K562 (cell line): ENCODE measurements around the gene IQCK. TPM values are rescaled to one million over a fixed set of nuclear protein-coding genes. Genes with fewer than 3 reads are reported as not detected.

ENCODE experiments used
- ATAC-seq: fragments of 200-7000 bp; cut with Tn5 transposase; 3 replicates; pipeline ENCODE4 v1.9.1; 2020; ENCODE audit warnings: moderate library complexity
- BruUV-seq: library from RNA; stranded (reverse); fragments of 400-500 nt; replicated peaks from 2 replicates; lab custom pipeline; 2021; lab: Mats Ljungman, UMichigan
- CTCF ChIA-PET: fragments of 300-600 bp; formaldehyde crosslinking; extraction: SDS; loops from one replicate; lab custom pipeline; 2021; ENCODE audit warnings: low intra/inter-chr PET ratio; lab: Yijun Ruan, JAX
- POLR2A ChIA-PET: fragments of 300-600, 350-650 bp; sonication (Branson Sonifier 250); formaldehyde crosslinking; extraction: SDS; loops from one replicate; lab custom pipeline; 2021; ENCODE audit warnings: antibody characterized with exemption, inconsistent platforms; lab: Yijun Ruan, JAX
- DNase-seq, 4 experiments: peaks; one replicate each; pipeline versions ENCODE4 v3.0.0 to v3.0.0-alpha.2; 2011 to 2018; ENCODE audit warnings: low spot score in 3 of 4, mixed read lengths in 3 of 4; ENCODE audit errors: extremely low read depth in 1 of 4
- FAIRE-seq: peaks from 2 replicates; lab custom pipeline; 2011; peaks lifted over from hg19 to GRCh38; lab: Jason Lieb, UNC
- H2AFZ ChIP-seq: 2 replicates; pipeline ENCODE4 v1.6.0; 2011; ENCODE audit warnings: low read depth, low read length, control low read depth, inconsistent platforms
- H3K27ac ChIP-seq: fragments of 200-600 bp; 3 replicates; pipeline ENCODE4 v1.8.0; 2011; ENCODE audit warnings: low read depth, mild to moderate bottlenecking, control low read depth, inconsistent platforms, low read length, moderate library complexity, mixed read lengths; ENCODE audit errors: extremely low read depth
- H3K27me3 ChIP-seq, 2 experiments: fragments of 300-600 bp in 1 of 2; 2 replicates in 1 of 2; 3 replicates in 1 of 2; pipeline versions ENCODE4 v1.6.0 to v1.8.0; 2011; ENCODE audit warnings: inconsistent platforms in 2 of 2, low read length in 2 of 2, mild to moderate bottlenecking in 1 of 2, mixed read lengths in 1 of 2, moderate library complexity in 1 of 2; ENCODE audit not compliant: control insufficient read depth in 2 of 2, insufficient read depth in 2 of 2
- H3K36me3 ChIP-seq: fragments of 300-600 bp; 3 replicates; pipeline ENCODE4 v1.8.0; 2011; ENCODE audit warnings: mild to moderate bottlenecking, low read length, inconsistent platforms; ENCODE audit not compliant: control insufficient read depth, insufficient read depth
- H3K4me1 ChIP-seq, 2 experiments: fragments of 200-600 bp in 1 of 2; replicated peaks in 1 of 2; 2 replicates in 1 of 2; 3 replicates in 1 of 2; pipeline versions ENCODE4 v1.5.1 to v1.8.0; 2011; ENCODE audit warnings: inconsistent platforms in 2 of 2, low read length in 2 of 2, mild to moderate bottlenecking in 1 of 2, mixed read lengths in 1 of 2, moderate library complexity in 1 of 2; ENCODE audit not compliant: control insufficient read depth in 2 of 2, insufficient read depth in 2 of 2
- H3K4me2 ChIP-seq: 2 replicates; pipeline ENCODE4 v1.6.1; 2011; ENCODE audit warnings: low read length, control low read depth, inconsistent platforms, mixed read lengths; ENCODE audit not compliant: insufficient read depth
- H3K4me3 ChIP-seq: fragments of 200-600 bp; sonication (generic), shearing (Covaris generic); 2 replicates; pipeline ENCODE4 v1.5.1; 2016; ENCODE audit warnings: control low read depth, inconsistent platforms
- H3K79me2 ChIP-seq: fragments of 200-600 bp; 3 replicates; pipeline ENCODE4 v1.8.0; 2011; ENCODE audit warnings: low read length, inconsistent platforms; ENCODE audit not compliant: control insufficient read depth, insufficient read depth
- H3K9ac ChIP-seq, 2 experiments: 2 replicates each; pipeline versions ENCODE4 v1.6.0 to v1.6.1; 2011; ENCODE audit warnings: low read depth in 2 of 2, low read length in 2 of 2, control low read depth in 1 of 2, inconsistent platforms in 1 of 2, mild to moderate bottlenecking in 1 of 2, mixed read lengths in 1 of 2; ENCODE audit not compliant: insufficient read depth in 1 of 2
- H3K9me1 ChIP-seq: one replicate; pipeline ENCODE4 v1.6.0; 2011; ENCODE audit warnings: inconsistent platforms, mild to moderate bottlenecking, low read length, moderate library complexity; ENCODE audit not compliant: control insufficient read depth, insufficient read depth
- H3K9me3 ChIP-seq: replicated peaks from 2 replicates; pipeline ENCODE4 v1.5.1; 2011; ENCODE audit warnings: low read depth, low read length, inconsistent platforms; ENCODE audit not compliant: control insufficient read depth, insufficient read depth
- H4K20me1 ChIP-seq: replicated peaks from 2 replicates; pipeline ENCODE4 v1.6.1; 2011; ENCODE audit warnings: low read length, inconsistent platforms, mixed read lengths; ENCODE audit not compliant: control insufficient read depth, insufficient read depth
- ATF1 ChIP-seq, 2 experiments: fragments of 450-650 bp in 1 of 2; IDR thresholded peaks; 2 replicates each; pipeline ENCODE4 v1.6.1; 2016; ENCODE audit warnings: missing compliant biosample characterization in 1 of 2, missing genetic modification characterization in 1 of 2
- NCOA1 ChIP-seq: fragments of 450-650 bp; IDR thresholded peaks from 2 replicates; pipeline ENCODE4 v1.6.1; 2016; ENCODE audit warnings: low read depth
- PHTF2 ChIP-seq: fragments of 250-450 bp; sonication (Bioruptor Pico); IDR thresholded peaks from 2 replicates; pipeline ENCODE4 v1.5.0; 2021; ENCODE audit warnings: mild to moderate bottlenecking
- SFPQ ChIP-seq: fragments of 200-400 bp; formaldehyde crosslinking; IDR thresholded peaks from 2 replicates; pipeline ENCODE4 v1.6.1; 2017; ENCODE audit warnings: mild to moderate bottlenecking, low read depth, low read length, moderate library complexity
- SOX6 ChIP-seq: fragments of 450-650 bp; IDR thresholded peaks from 2 replicates; pipeline ENCODE4 v1.6.1; 2014; ENCODE audit warnings: mild to moderate bottlenecking
- SRSF3 ChIP-seq: fragments of 200-400 bp; formaldehyde crosslinking; IDR thresholded peaks from 2 replicates; pipeline ENCODE4 v1.6.1; 2016; ENCODE audit warnings: mild to moderate bottlenecking, low read length, moderate library complexity; ENCODE audit not compliant: insufficient read depth
- SRSF7 ChIP-seq: fragments of 200-400 bp; formaldehyde crosslinking; optimal IDR thresholded peaks from 2 replicates; pipeline ENCODE3; 2017; ENCODE audit warnings: mild to moderate bottlenecking, low read depth, low read length
- VEZF1 ChIP-seq: fragments of 200-800 bp; sonication (Bioruptor generic); IDR thresholded peaks from 2 replicates; pipeline ENCODE4 v1.6.1; 2017; ENCODE audit warnings: missing genetic modification characterization, missing compliant biosample characterization
- WHSC1 ChIP-seq: IDR thresholded peaks from one replicate; pipeline ENCODE4 v1.6.1; 2012; ENCODE audit warnings: low read length, control low read depth, inconsistent platforms
- XRCC3 ChIP-seq: fragments of 450-650 bp; IDR thresholded peaks from 2 replicates; pipeline ENCODE4 v1.6.1; 2017; ENCODE audit warnings: mild to moderate bottlenecking, moderate library complexity
- ZNF282 ChIP-seq: sonication (generic); formaldehyde crosslinking; IDR thresholded peaks from 2 replicates; pipeline ENCODE4 v1.8.1; 2023; ENCODE audit warnings: missing genetic modification reagents
- ZNF695 ChIP-seq: fragments of 450-650 bp; formaldehyde crosslinking; IDR thresholded peaks from 2 replicates; pipeline ENCODE4 v1.4.0; 2020; ENCODE audit warnings: mild to moderate bottlenecking, moderate library complexity
- WGBS: fragments of 100-300 bp; shearing (Covaris generic); methylation state at CpG from one replicate; pipeline ENCODE4 v1.1.6; 2016; ENCODE audit warnings: low coverage, mixed read lengths; ENCODE audit not compliant: insufficient coverage; ENCODE audit errors: missing lambda C conversion rate; 5-methylcytosine and 5-hydroxymethylcytosine counted together
- in situ Hi-C: fragments of 300-500 bp; cut with MboI; formaldehyde crosslinking; loops from 4 replicates; pipeline ENCODE4 v1.15.0; 2018; ENCODE audit warnings: inconsistent platforms, mixed read lengths
- intact Hi-C: fragments of 100-400 bp; cut with micrococcal nuclease; formaldehyde crosslinking; loops from 2 replicates; pipeline ENCODE4 v1.14.2; 2022
- polyA plus RNA-seq, 8 experiments: library from polyadenylated mRNA; depleted of rRNA in 4 of 8; stranded (reverse) in 5 of 8; unstranded in 3 of 8; fragments of >200 nt; fragmentation: Nextera tagmentation in 2 of 8; fragmentation: Illumina TruSeq in 1 of 8; extraction: Ambion mirVana in 2 of 8; extraction: Trizol in 1 of 8; gene quantifications; 2 replicates each; pipeline versions ENCODE4 v1.2.1 to v1.2.3, GENCODE V29; 2011 to 2014; ENCODE audit warnings: inconsistent platforms in 1 of 8, missing spikeins in 1 of 8
- total RNA-seq, 7 experiments: library from RNA; depleted of rRNA in 6 of 7; stranded (reverse); fragments of >200 nt in 6 of 7; fragmentation: Illumina TruSeq in 2 of 7; extraction: Trizol in 2 of 7; gene quantifications; 2 replicates each; pipeline versions ENCODE4 v1.2.1 to v1.2.3, GENCODE V29; 2011 to 2021; ENCODE audit warnings: low replicate concordance in 1 of 7
- TF ChIP-seq, protein P1 (sequence below): fragments of 250-450 bp; sonication (Bioruptor Pico); IDR thresholded peaks from 2 replicates; pipeline ENCODE4 v1.4.0; 2020; ENCODE audit warnings: mild to moderate bottlenecking, moderate library complexity

The IQCK gene
- total and polyA plus RNA-seq, 9 of the 15 experiments (the other 6 are each of a cell fraction or from before 2014, with no cell fraction given) = 5.2 to 12.2 (median 7.3) TPM

DNA sequence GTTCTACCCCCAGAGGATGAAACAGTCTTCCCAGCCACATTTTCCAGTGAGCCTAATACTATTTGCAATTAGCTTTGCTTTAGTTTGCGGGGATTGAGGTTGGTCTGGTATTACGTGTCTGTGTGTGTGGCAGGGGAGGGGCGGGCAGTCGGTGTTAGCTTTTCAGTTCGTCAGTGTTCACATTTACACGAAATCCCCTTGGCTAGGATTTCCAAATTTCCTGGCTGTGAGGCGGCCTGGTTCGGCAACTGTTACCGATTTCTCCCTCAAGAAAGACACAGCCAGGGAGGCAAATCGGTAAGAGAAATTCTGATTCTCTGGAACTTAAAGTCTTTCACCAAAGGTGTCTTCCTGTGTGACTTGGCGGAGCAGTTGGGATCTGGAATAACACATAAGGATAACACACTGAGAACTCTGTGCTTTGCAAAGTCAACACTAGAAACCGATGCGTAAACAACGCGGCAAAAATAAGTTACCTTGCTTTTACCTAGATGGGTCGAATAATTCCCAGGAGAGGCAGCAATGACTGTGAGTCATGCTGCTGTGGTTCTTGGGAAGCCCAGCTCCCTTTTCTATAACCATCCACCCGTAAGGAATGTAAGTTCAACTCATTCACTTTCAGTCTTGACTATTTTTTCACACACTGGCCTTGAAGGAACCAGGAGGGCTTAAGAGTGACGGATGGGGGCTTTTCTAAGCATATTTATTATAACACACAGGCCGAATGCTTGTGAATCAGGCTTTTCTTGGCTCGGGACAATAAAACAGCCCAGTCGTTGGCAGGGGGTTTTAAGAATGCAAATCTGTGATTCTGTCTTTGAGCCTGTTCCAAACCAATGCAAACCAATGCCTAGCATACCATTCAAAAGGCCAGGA is 142.3 kb downstream of the IQCK start (continued):
- TF ChIP-seq ZNF282 (CRISPR knock-in tag) = no peak
- TF ChIP-seq ZNF695 = no peak

DNA sequence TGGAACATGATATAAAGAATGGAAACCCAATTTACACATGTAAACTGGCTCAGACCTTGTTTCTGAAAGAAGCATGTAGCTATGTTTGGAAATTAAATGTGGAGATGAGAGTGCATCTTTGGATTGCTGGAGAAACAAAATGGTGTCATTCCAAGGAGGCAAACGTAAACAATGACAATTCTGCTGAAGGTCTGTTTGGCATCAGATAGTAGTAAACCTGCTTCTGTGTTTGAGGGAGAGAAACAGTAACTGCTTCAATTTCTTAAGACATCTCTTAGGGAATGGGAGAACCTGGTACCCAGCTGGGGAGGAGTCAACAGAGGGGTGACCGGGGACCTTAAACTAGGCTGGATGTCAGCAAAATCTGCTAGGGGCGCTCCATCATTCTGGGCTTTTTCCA is 143.1 kb downstream of the IQCK start:
- no peaks in the 10 kb centered on the region for H4K20me1 ChIP-seq
- no peak overlapping the region for H3K4me2 ChIP-seq
- no peak for FAIRE-seq
- no peak for ATAC-seq
- no peaks in the 10 kb centered on the region for H3K36me3 ChIP-seq
- CTCF ChIA-PET = no interaction called here
- no peak for DNase-seq
- no peaks in the 10 kb centered on the region for H3K79me2 ChIP-seq
- H3K27me3 ChIP-seq = peaks cover 6 to 14% of the 10 kb centered on the region in 2 experiments; a peak in 3 of 5 replicates
- intact Hi-C loops = no loop called here
- 24% methylated on average over 3 of the region's 3 CpGs for WGBS
- H3K27ac ChIP-seq = no peak overlapping the region
- POLR2A ChIA-PET = no interaction called here
- BruUV-seq = no TSS peak
- H3K9me3 ChIP-seq = no peaks in the 10 kb centered on the region
- H3K9me1 ChIP-seq = no peaks in the 10 kb centered on the region
- in situ Hi-C loops = no loop called here
- no peak overlapping the region for H2AFZ ChIP-seq
- H3K4me3 ChIP-seq = no peak overlapping the region
- no peaks in the 10 kb centered on the region for H3K4me1 ChIP-seq
- H3K9ac ChIP-seq = no peak overlapping the region
- no peak for TF ChIP-seq XRCC3
- no peak for TF ChIP-seq SFPQ
- no peak for TF ChIP-seq NCOA1
- TF ChIP-seq PHTF2 = no peak
- TF ChIP-seq ATF1 (CRISPR knock-in tag; IDR thresholded peaks at IDR 0.05) = no peak
- TF ChIP-seq ATF1 (tag; IDR thresholded peaks at IDR 0.05) = no peak
- no peak for TF ChIP-seq VEZF1 (CRISPR knock-in tag)
- TF ChIP-seq SRSF3 = no peak
- no peak for TF ChIP-seq SOX6
- TF ChIP-seq SRSF7 = no peak
- no peak for TF ChIP-seq WHSC1
- TF ChIP-seq, protein P1, sequence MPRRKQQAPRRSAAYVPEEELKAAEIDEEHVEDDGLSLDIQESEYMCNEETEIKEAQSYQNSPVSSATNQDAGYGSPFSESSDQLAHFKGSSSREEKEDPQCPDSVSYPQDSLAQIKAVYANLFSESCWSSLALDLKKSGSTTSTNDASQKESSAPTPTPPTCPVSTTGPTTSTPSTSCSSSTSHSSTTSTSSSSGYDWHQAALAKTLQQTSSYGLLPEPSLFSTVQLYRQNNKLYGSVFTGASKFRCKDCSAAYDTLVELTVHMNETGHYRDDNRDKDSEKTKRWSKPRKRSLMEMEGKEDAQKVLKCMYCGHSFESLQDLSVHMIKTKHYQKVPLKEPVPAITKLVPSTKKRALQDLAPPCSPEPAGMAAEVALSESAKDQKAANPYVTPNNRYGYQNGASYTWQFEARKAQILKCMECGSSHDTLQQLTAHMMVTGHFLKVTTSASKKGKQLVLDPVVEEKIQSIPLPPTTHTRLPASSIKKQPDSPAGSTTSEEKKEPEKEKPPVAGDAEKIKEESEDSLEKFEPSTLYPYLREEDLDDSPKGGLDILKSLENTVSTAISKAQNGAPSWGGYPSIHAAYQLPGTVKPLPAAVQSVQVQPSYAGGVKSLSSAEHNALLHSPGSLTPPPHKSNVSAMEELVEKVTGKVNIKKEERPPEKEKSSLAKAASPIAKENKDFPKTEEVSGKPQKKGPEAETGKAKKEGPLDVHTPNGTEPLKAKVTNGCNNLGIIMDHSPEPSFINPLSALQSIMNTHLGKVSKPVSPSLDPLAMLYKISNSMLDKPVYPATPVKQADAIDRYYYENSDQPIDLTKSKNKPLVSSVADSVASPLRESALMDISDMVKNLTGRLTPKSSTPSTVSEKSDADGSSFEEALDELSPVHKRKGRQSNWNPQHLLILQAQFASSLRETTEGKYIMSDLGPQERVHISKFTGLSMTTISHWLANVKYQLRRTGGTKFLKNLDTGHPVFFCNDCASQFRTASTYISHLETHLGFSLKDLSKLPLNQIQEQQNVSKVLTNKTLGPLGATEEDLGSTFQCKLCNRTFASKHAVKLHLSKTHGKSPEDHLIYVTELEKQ = no peak
